HG03469 (cell line): ENCODE results near the gene B4GAT1.
"Not testable (repeated sequence)": the region's sequence is repeated elsewhere in the genome, so short reads cannot be mapped to it uniquely, and the experiment has no call there.

ENCODE experiments used
- ATAC-seq: cut with Tn5 transposase; IDR thresholded peaks from one replicate; pipeline ENCODE4 v1.9.1; 2021; ENCODE audit warnings: mild to moderate bottlenecking, moderate library complexity, moderate number of reproducible peaks; ENCODE audit not compliant: unreplicated experiment

B4GAT1 gene

DNA sequence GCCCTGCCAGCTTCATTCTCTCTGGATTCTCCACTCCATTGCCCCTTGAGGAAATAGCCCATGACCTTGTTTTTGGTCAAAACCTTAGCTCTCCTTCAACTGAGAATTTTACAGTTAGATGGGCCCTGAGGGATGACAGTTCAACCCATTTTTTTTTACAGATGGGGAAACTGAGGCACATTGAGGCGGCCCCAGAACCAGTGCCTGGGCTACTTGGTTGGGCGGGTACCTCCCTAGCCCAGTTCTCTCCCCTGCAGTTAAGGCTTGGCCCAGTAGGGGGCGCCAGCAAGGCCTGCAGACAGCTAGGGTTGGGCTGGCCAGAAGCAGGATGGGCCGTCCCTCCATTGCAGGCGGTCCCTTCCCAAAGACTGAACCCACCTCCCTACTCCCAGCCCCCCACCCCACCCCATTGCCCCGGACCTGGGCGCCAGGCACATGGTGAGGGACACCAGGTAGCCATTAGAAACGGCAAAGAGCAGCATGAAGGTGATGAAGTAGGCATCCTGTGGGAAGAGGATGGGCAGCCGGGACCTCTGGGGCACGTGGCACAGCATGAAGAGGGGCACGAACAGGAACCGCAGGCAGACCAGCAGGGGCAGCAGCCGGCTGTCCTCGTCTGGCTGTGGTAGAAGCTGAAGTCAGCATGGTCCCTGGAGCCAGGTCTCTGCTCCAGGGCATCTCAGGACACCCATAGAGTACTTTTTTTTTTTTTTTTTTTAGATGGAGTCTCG lies 16.5 kb upstream of the B4GAT1 start:
- no peak for ATAC-seq

DNA sequence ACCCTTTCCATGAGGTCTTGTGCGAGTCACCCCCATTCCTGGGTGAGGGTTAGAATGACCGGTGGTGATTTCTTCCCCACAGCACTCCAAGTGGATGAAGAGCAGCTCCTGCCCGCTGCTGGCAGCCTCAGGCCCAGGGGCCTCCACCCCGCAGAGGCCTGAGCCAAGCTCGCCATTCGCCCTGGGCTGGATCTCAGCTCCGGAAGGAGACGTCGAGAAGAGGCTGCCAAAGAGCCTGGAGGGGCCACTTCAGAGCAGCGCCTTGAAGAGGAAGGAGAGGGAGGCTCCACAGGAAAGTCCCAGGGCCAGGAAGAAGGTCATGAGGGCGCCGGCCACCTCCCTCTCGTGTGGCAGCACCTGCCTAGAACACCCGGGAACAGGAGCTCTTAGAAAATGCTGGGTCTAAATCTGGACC lies 15.8 kb upstream of the B4GAT1 start:
- no peak for ATAC-seq

DNA sequence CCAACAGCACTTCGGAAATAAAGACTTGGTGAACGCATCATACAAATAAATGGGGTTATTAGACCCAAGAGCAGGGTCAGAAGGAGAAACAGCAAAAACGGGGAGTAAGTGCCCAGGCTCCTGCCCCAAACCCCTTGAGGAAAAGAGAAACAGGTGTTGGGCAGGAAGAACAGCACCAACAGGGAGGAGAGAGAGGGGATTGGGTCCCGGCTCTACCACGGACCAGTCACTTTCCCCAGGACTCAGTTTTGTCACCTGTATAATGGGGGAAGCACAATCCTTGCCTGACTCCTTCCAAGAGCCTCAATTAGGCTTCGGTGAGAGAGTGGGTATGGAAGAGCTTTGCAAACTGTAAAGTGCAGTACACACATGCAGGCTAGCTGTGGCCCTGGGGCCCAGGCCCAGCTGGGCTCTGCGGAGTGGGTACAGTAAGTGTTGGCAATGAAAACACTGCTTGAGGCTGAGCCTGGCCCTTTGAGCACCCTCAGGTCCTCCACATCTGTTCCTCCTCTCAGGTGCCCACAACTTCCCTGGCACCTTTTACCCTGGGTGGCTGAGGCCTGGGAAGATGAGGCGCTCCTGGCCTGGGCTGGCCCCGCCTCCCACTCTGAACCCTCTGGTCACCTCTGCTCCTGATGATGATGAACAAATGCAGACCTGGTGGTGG lies 15.2 kb upstream of the B4GAT1 start:
- no peak for ATAC-seq

DNA sequence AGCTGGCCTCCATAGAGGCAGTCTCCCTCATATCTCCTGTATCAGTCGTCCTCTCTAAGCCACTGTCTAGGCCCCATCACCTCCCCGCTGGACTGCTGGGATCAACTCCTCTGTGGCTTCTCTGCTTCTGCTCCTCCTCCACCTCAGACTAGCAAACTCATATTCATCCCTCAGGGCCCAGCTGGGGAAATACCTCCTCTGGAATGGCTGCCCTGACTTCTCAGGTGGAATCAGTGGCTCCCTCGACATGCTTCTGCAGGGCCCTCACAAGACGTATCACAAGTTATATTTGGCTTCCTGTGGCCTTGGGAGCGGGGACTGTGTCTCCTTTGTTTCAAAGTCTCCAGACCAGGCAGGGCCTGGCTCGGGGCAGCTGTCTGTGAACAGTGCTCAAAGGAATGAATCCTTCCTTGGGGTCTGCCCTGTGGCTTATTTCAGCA lies 14.1 kb upstream of the B4GAT1 start:
- ATAC-seq = no peak

DNA sequence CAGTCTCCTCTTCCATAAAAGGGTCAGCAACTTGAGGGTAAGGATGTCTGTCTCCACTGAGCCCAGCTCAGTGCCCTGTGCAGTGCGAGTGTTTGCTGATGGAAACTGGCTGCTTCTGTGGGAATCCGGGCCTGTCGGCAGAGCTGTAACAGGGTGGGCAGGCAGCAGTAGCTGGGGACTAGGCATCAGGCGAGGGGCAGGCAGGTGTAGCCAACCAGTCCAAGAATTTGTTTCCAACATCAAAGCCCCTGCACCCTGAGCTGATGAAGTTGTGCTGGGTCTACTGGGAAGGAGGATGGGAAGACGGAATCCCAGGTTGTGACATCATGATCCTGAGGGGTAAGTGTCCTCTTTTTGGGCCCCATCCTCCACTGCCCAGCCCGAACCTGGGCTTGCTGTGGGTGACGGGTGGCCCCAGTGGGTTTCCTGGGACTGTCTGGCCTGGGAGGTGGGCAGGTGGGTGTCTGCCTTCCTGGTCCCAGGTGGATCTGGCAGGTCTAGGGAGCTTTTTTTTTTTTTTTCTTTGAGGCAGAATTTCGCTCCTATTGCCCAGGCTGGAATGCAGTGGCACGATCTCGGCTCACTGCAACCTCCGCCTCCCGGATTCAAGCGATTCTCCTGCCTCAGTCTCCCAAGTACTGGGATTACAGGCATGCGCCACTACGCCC lies 13.1 kb upstream of the B4GAT1 start:
- no peak for ATAC-seq

DNA sequence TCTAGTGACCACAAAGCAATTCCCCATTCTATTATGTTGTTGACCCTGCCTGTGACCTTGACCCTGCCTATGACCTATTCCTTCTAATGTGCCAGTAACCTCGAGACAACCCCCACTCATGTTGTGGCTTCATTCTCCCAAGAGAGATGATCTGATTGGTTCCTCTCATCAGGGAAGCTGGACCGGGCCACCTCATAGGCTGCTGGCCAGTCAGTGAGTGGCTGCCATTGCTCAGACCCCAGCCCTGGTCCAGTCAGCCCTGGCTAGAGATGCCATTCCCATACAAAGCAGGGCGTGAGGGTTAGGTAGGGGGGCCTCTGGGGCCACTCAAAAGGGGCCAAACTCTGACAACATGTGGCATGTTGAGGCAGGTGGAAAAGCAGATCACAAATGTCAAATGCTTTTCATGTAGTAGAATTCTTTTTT lies 12.2 kb upstream of the B4GAT1 start:
- ATAC-seq = no peak

DNA sequence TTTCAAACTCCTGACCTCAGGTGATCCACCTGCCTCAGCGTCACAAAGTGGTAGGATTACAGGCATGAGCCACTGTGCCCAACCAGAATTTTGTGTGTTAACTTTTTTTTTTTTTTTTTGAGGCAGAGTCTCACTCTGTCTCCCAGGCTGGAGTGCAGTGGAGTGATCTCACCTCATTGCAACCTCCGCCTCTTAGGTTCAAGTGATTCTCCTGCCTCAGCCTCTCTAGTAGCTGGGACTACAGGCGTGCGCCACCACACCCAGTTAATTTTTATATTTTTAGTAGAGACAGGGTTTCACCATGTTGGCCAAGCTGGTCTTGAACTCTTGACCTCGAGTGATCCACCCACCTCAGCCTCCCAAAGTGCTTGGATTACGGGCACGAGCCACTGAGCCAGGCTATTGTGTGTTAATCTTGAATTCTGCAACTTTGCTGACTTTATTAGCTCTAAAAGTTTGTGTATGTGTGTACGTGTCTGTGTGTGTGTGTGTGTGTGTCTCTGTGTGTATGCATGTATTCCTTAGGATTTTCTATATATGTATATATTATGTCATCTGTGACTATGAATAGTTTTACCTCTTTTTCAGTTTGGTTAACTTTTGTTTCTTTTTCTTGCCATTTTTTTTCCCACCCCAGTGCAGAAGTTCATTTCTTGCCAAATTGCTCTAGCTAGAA lies 3.3 kb upstream of the B4GAT1 start:
- not testable (repeated sequence) for ATAC-seq

DNA sequence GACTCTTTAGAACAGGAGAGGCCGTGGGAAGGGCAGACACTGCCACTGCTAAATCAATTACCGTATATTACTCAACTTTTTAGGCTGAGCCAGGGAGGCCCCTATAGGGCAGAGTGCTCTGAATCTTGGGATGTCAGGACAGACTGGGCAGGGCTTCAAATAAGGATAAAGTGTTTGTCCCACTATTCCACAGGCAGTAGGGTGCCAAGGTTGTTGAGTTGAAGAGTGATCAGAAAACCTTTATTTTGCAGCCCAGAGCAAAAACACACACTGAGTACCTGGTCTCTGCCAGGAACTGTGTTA lies 1.6 kb upstream of the B4GAT1 start:
- ATAC-seq = no peak

DNA sequence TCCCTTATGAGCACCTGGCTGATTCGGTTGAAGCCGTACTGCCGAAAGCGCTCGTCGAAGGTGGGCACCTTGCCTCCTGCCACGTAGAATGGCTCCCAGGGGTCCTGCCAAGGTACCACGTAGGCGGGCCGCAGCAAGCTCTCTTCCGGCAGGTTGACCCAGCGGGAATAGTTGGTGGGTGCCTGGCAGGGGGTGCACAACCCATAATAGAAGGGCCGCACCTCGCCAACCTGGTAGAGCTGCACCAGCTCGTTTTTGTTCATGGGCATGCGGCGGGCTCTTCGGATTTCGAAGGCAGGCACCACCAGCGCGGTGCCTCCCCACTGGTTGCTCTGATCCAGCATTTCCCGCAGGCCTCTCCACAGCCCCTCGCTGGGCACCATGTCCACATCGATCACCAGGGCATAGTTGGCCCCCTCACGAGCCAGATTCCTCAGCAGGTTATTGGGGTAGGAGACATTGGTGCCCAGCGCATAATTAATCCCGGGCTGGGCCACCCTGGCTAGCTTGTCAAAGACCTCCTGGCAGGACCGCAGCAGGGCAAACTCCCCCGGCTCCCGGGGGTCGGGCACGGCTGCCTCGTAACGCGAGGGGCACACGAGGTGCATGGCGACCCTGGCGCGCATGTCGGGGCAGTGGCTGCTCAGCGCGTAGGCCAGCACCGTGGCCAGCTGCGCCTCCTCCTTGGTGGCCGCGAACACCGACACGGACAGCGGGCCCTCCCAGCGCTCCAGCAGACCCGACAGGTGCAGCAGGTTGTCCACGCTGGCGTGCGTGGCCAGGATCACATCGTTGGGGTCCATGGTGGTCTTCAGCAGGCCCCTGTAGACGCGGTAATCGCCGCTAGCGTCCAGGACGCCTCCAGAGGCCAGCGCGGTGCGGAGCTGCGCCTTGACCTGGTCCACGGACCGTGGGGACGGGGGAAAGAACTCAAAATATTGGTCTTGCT lies 679 bp downstream of the B4GAT1 start:
- ATAC-seq = no peak

DNA sequence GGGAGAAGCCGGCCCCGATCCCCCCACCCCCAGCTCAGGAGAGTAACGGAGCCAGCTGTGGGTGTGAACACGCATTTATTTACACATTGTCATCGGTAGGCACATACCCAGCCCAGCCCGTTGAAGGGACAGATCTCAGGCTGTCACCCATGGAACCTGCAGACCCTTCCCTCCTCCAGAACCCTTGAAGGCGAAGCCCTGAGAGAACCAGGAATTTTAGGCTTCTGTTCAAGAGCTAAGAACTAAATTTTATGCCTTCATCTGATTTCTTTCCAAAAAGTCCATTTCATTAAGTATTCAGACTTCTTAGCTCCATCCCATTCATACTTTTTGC lies 2.1 kb downstream of the B4GAT1 start:
- no peak for ATAC-seq

DNA sequence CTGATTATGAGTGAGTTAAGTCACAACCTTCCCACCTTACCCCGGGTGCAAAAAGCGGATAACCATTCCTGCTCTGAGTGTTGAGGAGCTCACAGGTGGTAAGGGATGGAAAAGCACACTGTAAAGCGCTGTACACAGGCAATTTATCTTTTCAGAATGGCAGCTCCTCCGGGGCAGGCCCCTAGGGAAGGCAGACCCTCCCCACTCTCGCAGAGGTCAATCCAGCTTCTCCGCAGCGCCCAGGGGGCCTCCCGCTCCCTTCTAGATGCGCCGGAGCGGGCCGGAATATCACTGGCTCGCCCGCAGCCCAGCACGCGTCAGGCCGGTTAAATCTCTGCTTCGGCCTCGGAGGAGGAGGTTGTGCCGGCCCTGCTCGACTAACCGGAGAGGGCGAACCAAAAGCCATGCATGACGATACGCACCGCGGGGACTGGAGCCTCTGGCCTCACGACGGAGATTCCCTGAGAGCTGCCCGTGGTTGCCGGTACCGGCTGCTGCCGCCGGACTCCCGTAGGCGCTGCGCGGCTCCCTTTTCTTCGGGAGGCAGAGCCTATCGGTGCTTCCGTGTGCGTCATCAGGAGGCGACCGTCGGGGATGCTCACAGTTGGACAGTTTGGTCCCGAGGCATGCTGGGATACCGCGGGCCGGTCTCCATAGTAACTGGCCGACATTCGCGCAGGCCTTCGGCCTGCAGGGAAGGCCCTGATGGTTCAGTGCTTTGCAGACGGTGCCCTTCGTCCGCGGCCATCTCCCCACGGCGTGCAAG lies 2.7 kb downstream of the B4GAT1 start, which contains the start of gene BRMS1:
TSS of gene BRMS1 (minus strand) at position 555 of the 766 bp plus-strand sequence. CDS start 2,870 bp downstream, outside the sequence.
- peak; percentile 43 for ATAC-seq

DNA sequence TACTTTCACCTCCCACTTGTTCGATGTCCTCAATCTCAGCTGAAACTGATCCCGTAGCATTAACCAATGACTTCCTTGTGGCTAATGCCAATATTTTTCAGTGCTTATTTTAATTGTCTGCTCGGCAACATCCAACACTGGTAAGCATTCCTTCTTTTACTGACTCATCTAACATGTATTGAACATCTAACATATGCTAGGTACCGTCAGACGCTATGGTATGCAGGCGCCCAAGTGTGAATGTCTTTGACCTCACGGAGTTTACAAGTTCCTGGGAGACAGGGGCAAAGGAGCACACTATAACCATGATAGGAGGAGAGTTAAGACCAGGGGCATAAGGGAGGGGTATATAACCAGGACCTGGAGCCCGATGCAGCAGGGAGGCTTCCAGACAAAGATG lies 4.3 kb downstream of the B4GAT1 start:
- ATAC-seq = no peak

DNA sequence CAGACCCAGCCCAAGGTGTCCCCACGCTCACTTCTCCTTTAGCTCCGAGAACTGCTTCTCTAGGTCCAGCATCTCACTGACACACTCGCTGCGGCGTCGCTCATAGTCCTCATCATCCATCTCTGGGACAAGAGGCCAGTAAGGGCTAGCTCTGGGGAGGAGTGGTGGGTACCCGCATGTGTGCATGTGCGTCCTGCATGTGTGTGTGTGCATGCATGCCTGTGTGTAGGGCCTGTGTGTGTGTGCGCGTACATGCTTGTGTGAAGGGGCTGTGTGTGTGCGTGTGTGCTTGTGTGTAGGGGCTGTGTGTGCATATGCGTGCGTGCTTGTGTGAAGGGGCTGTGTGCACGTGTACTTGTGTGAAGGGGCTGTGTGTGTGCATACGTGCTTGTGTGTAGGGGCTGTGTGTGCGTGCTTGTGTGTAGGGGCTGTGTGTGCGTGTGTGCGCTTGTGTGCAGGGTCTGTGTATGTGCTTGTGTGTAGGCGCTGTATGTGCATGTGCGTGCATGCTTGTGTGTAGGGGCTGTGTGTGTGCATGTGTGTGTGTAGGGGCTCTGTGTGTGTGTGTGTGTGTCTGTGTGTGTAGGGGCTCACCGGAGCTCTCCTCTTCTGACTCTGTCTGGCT lies 5.8 kb downstream of the B4GAT1 start:
- no peak for ATAC-seq

DNA sequence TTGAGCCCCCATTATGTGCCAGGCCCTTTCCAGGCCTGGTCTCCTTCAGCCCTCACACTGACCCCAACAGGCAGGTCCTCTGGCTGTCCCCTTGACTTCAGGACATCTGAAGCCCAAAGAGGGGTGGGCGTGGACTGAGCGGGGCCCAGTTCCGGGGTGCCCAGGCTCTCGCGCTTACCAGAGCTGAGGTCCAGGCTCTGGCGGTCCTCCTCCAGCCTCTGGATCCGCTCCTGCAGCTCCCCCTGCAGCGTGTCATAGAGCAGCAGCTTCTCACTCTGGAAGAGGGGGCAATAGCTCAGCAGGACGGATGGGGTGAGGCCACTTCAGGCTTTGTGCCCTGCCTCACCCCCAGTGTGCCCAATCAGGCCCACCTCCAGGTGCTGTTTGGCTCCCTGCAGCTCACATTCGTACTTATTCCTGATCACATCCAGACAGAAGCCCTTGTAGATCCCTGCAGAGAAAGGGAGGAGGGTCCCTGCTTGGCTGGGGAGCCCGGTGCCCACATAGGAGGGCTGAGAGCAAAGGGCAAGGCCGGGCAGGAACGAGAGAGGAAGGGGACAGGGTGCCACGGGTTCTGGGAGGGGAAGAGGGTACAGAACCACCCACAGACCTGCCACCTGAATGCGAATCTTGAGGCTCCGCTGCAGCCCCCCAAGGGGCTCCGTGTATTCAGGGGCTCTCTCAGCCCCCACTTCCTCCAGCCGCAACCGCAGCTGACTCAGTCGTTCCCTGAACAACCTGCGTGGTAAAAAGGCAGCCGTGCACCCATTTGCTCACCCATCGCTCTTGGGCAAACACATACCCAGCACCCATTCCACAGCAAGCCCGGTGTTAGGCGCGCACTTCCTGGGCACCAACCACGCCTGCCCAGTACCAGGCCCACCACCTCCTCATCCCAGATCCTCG lies 6.6 kb downstream of the B4GAT1 start:
- ATAC-seq = no peak

DNA sequence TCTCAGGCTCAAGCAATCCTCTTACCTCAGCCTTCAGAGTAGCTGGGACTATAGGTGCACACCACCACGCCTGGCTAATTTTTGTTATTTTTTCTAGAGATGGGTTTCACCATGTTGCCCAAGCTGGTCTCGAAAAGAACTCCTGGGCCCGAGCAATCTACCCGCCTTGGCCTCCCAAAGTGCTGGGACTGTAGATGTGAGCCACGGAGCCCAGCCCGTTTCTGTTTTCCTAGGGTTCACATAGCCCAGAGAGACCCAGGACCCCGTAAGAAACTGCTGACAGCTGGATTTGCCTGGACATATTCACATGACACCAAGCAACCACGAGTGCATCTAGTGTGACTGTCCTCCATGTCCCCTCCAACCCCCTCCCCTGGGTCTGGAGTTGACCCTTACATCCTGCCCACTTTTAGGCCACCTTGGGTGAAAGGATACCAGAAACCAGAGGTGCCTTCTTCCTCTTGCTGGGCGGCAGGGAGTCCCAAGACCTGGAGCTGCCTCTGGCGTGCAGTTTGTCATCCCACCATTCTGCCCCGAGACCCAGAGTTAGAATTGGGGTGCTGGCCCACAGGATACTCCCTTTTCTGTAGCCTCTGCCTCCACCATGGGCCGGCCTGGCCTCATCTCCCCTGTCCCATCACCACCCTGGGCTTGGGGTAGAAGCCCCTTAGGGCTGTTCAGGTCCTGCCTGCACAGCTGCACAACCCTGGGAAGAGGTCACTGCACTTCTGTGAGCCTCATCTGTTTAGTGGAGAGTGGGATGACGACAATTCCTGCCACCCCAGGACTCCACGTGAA lies 7.5 kb downstream of the B4GAT1 start:
- no peak for ATAC-seq

DNA sequence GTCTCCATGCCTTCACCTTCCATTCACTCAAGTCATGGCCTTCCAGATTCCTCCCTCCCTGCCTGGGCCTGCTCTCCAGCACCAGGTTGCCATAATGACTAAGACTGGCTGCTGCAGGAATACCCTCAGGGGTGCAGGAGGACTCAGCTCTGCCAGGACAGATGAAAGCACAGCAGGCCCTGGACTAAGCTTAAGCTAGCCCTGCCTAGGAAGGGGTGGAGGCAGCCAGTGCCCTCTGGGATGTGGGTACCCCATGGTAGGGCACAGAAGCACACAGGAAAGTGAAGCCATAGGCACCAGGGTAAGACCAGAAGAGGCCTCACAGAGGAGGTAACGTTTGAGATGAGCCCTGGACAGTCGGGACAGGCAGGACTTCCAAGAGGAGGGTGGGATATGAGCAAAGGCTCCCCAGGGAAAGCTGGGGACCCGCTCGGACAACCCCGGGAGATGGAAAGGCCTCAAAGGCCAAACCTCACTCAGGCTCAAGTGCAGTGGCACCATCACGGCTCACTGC lies 8.2 kb downstream of the B4GAT1 start:
- no peak for ATAC-seq
